ENCODE results near the gene GPM6B.
A peak's percentile ranks its signal among the peaks of the same experiment; 100 is the strongest.
"Not testable (repeated sequence)": the region's sequence is repeated elsewhere in the genome, so short reads cannot be mapped to it uniquely, and the experiment has no call there.

GPM6B gene

GRCh38 chrX:13764281-13764680, 52.6 kb downstream of the GPM6B start:
- no peak for DNase-seq (ENCODE audit: low spot score)

- no peak for DNase-seq (ENCODE audit: low spot score)
These were observed 53.4 kb downstream of the GPM6B start for GRCh38 chrX:13763489-13763888.

- DNase-seq (ENCODE audit: low spot score): no peak
These were observed 55.1 kb downstream of the GPM6B start for GRCh38 chrX:13761606-13762414.

DNA sequence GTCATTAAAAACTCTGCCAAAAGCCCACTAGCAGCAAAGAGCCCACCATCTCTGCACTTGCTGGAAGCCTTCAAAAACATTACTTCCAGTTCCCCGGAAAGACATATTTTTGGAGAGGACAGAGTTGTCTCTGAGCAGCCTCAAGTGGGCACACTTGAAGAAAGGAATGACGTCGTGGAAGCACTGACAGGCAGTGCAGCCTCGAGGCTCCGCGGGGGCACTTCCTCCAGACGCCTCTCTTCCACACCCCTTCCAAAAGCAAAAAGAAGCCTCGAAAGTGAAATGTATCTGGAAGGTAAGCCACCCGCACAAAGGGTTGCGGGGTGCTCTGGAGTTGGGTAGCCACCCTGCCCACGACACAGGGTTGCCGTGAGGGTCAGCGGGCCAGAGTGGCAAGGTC, 56.5 kb downstream of the GPM6B start:
- DNase-seq (ENCODE audit: low spot score): no peak

- DNase-seq (ENCODE audit: low spot score): no peak
These were observed 57.7 kb downstream of the GPM6B start for GRCh38 chrX:13759152-13759718.

GRCh38 chrX:13756381-13756780, 60.5 kb downstream of the GPM6B start:
- DNase-seq (ENCODE audit: low spot score): no peak

GRCh38 chrX:13755254-13755653, 61.6 kb downstream of the GPM6B start:
- DNase-seq (ENCODE audit: low spot score): no peak

- no peak for DNase-seq (ENCODE audit: low spot score)
These were observed 62.1 kb downstream of the GPM6B start for GRCh38 chrX:13754765-13755164.

- DNase-seq (ENCODE audit: low spot score): no peak
These were observed 64.2 kb downstream of the GPM6B start for GRCh38 chrX:13752646-13753045.

GRCh38 chrX:13752141-13752540, 64.8 kb downstream of the GPM6B start:
- no peak for DNase-seq (ENCODE audit: low spot score)

- DNase-seq (ENCODE audit: low spot score): no peak
These were observed 66.1 kb downstream of the GPM6B start for GRCh38 chrX:13750812-13751211.

GRCh38 chrX:13750204-13750603, 66.7 kb downstream of the GPM6B start:
- peak; percentile 12 for DNase-seq (ENCODE audit: low spot score)

DNA sequence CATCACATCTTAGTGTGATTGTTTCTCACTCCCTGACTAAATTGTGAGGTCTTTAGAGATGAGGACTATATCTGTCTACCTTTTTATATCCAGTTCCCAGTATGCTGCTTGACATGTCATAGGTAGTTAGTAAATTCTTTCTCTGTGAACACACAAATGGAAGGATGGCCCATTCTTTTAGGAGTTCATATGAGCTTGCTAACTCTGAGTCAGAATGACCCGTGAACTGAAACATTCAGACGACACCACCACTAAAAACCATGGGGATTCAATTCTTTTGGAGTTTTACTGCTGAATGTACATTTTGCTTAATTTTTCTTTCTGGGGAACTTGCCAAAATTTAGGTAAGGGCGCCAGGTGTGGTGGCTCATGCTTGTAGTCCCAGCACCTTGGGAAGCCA, 68.4 kb downstream of the GPM6B start:
- DNase-seq (ENCODE audit: low spot score): no peak

DNA sequence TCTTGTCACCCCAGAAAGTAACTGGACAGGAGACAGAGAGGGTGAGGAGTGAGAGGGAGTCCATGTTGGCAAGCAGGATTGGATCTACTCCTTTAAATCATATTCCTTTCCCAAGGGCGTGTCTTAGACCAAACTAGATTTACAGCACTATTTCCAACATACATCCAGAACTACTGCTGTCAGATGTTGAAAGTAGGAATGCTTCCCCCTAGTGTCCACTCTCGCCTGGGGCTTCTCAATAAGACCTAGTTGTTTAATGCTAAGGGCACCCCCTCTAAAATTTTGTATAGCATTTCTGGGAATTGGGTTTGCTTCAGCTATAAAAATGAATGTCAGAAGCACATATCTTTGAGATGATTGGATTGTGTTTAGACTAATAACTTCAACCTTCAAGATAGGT, 69.1 kb downstream of the GPM6B start:
- DNase-seq (ENCODE audit: low spot score): peak; percentile 45

GRCh38 chrX:13742397-13743176, 74.3 kb downstream of the GPM6B start:
- no peak for DNase-seq (ENCODE audit: low spot score)

- DNase-seq (ENCODE audit: low spot score): no peak
These were observed 75.2 kb downstream of the GPM6B start for GRCh38 chrX:13741695-13742094.

DNA sequence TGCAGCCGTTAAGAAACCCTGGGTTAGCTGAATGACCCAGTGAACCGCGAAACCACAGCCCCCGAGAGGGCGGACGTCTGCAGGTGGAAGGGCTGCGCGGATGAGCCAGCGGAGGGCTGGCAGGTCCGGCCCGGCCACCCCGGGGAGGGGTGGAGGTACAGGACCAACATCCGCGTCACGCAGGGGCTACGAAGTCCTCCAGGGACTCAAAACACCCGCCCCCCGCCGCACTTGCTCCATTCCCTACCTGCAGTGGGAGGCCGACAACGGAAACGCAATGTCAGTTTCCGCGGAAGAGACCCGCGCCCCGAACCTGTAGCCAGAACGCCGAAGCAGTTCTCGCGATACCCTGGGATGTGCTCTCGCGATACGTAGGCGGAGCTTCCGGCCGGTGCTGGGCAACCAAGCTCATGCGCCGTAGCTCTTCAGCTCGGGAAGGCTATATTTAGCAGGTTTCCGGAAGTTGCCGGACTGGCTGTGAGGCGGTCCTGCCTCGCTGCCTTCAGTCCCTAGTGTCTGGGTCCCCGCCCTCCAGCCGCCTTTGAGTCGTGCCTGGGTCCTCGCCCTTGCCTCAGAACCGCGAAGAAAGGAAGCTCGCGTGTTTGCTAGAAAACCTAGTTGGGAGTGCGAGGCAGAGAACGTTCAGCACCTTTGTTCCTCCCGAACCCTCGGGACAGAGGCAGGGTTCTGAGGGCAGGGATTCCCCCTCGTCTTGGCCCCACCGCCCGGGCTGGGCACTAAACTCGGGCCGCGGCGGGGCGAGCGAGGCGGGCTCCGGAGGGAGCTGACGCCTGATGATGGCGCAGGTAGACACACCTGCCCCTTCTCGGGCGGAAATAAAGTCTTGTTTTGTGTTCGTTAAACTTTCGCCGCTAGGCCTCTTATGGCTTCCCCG, 82.4 kb downstream of the GPM6B start, which contains the start of the genes OFD1 and TRAPPC2:
Gene OFD1, plus strand, starts transcription at position 471 of the 895 bp plus-strand sequence. Its CDS starts 324 bp downstream, at position 795.
Gene TRAPPC2, minus strand, starts transcription at position 343 of the 895 bp plus-strand sequence. CDS start 14,657 bp downstream, outside the sequence.
- DNase-seq (ENCODE audit: low spot score): peak; percentile 98

- DNase-seq (ENCODE audit: low spot score): no peak
These were observed 83.4 kb downstream of the GPM6B start for GRCh38 chrX:13733506-13733905.

GRCh38 chrX:13732246-13733067, 84.4 kb downstream of the GPM6B start:
- no peak for DNase-seq (ENCODE audit: low spot score)

- DNase-seq (ENCODE audit: low spot score): not testable (repeated sequence)
These were observed 86.4 kb downstream of the GPM6B start for GRCh38 chrX:13730523-13730922.

- DNase-seq (ENCODE audit: low spot score): not testable (repeated sequence)
These were observed 90.3 kb downstream of the GPM6B start for GRCh38 chrX:13726583-13726982.

Measured in AG08396 (cell line).